GM13977 (cell line): ENCODE data around the gene EPOP.

Source experiments
- DNase-seq: peaks from one replicate; pipeline ENCODE4 v3.0.0; 2012; ENCODE audit warnings: low spot score
- in situ Hi-C: fragments of 300-500 bp; cut with MboI; formaldehyde crosslinking; loops from one replicate; pipeline ENCODE4 v1.12.0; 2022; ENCODE audit warnings: low sequenced_read_pairs, low pct_unique_long_range_greater_than_20kb, mixed read lengths, inconsistent platforms; ENCODE audit not compliant: unreplicated experiment
- TF ChIP-seq, protein P1 (sequence below): IDR thresholded peaks from 2 replicates; pipeline ENCODE4 v1.5.1; 2012; ENCODE audit warnings: mild to moderate bottlenecking, control low read depth; ENCODE audit not compliant: insufficient read depth; ENCODE audit errors: extremely low read depth, missing control alignments

The EPOP gene

DNA sequence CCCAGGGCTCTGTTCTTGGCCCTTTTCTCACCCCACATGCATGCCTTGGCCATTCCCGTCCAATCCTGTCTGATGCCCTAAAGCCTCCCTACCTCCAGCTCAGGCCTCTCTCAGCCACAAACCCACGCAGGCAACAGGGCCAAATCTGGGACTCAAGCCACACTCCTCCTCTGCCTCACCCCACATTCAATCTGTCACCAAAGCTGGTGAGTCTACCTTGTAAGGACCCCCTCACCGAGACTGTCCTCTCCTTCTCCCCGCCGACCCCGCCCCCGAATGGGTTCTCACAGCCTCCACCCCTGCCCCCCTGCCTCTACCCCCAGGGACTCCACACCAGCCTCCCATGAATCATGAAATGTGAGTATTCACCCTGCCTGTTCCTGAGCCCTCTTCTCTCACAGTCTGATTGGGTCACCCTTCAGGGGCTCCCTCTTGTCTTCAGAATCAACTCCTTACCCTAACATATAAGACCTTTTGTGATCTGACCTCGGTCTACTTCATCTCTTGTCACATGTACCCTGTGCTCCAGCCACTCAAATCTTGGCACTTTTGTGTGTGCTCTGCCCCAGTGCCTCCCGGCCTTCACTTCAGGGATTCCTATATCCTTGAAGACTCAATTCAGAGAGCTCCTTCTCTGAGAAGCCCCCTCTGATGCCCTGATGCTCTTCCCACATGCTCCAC lies 10.7 kb downstream of the EPOP start:
- no peak for DNase-seq
- TF ChIP-seq, protein P1, sequence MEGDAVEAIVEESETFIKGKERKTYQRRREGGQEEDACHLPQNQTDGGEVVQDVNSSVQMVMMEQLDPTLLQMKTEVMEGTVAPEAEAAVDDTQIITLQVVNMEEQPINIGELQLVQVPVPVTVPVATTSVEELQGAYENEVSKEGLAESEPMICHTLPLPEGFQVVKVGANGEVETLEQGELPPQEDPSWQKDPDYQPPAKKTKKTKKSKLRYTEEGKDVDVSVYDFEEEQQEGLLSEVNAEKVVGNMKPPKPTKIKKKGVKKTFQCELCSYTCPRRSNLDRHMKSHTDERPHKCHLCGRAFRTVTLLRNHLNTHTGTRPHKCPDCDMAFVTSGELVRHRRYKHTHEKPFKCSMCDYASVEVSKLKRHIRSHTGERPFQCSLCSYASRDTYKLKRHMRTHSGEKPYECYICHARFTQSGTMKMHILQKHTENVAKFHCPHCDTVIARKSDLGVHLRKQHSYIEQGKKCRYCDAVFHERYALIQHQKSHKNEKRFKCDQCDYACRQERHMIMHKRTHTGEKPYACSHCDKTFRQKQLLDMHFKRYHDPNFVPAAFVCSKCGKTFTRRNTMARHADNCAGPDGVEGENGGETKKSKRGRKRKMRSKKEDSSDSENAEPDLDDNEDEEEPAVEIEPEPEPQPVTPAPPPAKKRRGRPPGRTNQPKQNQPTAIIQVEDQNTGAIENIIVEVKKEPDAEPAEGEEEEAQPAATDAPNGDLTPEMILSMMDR = no peak
- in situ Hi-C loops = loop anchor here (10.0 kb wide), 1 partner anchor 109 kb away; no protein-coding TSS in a partner anchor

DNA sequence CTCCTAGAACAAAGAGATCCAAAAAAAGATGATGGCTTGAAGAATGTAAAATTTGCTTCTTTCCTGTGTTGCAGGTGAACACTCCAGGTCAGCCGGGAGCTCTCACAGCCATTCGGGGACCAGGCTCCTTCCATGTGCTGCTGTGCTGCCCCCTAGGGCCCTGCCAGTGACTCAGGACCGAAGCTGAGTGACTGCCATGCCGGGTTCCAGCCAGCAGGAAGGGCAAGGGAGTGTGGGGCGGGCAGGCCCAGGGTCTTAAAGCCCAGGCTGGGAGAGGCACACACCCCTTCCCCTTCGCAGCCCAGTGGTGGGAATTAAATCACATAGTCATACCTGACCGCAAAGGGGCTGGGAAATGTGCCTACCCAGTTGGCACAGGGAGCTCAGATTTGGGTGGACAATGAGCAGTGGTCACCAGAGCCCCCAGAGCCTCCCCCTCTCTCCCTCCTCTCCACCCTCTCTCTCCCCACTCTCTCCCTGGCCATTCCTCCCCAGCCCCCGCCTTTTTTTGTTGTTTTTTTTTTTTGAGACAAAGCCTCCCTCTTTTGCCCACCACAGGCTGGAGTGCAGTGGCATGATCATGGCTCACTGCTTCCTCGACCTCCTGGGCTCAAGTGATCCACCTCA lies 11.5 kb downstream of the EPOP start:
- in situ Hi-C loops = loop anchor here (10.0 kb wide), 1 partner anchor 108 kb away; no protein-coding TSS in a partner anchor
- TF ChIP-seq, protein P1 = peak; percentile 92
- peak; percentile 77 for DNase-seq

DNA sequence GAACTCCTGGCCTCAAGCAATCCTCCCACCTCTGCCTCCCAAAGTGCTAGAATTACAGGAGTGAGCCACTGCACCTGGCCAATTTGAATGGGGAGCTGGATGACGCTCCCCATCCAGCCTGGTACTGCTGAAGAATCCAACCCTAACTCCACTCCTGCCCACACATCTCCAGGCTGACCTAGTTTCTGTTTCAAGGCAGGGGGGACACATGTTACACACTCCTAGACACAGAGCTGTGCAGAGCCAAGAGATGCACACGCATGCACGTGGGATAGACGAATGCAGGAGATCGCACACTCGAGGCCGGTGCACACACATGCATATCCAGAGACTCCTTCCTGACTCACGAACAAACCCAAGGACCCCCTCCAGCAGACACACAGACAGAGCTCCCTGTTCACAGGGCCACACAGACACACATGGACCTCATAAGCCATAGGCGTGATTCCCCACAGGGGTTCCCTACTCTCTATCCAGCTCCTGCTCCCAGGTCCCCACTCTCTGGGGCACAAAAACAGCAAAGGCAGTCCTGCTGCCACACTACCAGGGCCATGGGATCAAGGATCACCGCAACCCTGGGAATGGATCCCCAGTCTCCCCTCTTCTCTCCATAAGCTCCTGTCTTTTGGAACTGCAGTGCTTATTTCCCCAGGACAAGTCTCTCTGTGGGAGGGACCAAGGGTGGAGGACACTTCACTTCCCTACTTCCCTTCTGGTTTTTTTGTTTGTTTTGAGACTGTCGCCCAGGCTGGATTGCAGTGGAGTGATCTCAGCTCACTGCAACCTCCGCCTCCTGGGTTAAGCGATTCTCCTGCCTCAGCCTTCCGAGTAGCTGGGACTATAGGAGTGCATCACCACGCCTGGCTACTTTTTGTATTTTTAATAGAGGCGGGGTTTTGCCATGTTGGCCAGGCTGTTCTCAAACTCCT lies 14.4 kb downstream of the EPOP start:
- in situ Hi-C loops = loop anchor here (10.0 kb wide), 1 partner anchor 106 kb away; no protein-coding TSS in a partner anchor
- DNase-seq = no peak
- TF ChIP-seq, protein P1 = no peak

DNA sequence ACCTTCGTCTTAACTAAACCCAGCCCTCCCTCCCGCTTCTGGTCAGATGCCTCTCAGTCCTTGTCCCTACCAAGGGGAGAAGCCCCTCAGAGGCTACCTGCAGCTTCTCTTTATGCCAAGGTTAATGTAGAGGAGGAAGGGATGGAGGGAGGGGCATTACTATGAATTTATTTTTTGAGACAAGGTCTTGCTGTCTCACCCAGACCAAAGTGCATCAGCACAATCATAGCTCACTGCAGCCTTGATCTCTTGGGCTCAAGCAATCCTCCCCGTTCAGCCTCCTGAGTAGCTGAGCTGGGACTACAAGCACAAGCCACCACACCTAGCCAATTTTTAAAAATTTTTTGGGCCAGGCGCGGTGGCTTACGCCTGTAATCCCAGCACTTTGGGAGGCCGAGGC lies 15.3 kb downstream of the EPOP start:
- TF ChIP-seq, protein P1 = no peak
- no peak for DNase-seq
- in situ Hi-C loops = no loop called here

DNA sequence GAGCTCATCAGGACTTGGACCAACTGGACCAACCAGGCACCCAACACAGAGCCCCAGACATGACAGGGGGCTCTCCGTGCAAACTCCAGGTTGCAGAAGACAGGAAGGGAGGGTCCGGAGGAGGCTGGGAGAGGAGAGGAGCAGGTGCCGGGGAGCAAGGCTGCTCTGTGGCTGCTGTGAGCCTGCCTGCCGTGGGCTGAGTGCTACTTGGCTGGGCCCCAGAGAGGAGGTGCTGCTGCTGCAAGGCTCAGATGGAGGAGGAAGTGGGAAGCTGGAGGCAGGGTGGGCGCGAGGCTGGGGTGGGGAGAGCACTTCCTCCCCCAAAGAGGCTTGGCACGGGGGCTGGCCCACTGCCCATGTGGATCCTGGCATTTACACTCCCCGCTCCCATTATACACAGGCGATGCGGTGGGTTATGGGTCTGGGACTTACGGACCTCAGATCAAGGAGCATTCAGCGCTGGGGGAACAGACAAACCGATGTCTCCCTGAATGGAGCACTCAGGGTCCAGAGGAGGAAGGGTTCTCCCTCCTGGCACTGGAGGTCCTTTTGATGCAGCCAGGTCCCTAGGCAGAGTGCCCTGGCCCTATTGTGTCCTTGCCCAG lies 15.9 kb downstream of the EPOP start:
- TF ChIP-seq, protein P1 = no peak
- in situ Hi-C loops = no loop called here

More for the DNA sequence above, 15.9 kb downstream of the EPOP start:
- DNase-seq = no peak
